Measurements from ENCODE around the gene IDH3B. TPM values are rescaled to one million over a fixed set of nuclear protein-coding genes. Genes with fewer than 3 reads are reported as not detected.

Gene IDH3B
- total and polyA plus RNA-seq, 2 donors (not counting 1 experiment from before 2014, with no cell fraction given) = 131 to 225 TPM

GRCh38 chr20:2694008-2694471, 30.0 kb upstream of the IDH3B start:
- ChIA-PET CTCF (interaction anchor here (0.5 kb wide), 1 partner anchor 9 kb away, joined by 3 read pairs; no protein-coding TSS in a partner anchor), POLR2A (no interaction called here)
- H4K20me1 ChIP-seq (ENCODE audit: control insufficient read depth, insufficient read depth, low read length, poor library complexity, severe bottlenecking) = no peaks in the 10 kb centered on the region
- peak overlapping the region; percentile 34 for H3K4me3 Mint-ChIP-seq
- H3K9ac ChIP-seq (ENCODE audit: low read length) = no peak overlapping the region
- no peaks in the 10 kb centered on the region for H3K9me3 Mint-ChIP-seq (ENCODE audit: insufficient read depth)
- H3K27ac ChIP-seq (ENCODE audit: low read length in 2 of 2) = no peak overlapping the region
- H3K4me1 Mint-ChIP-seq = peaks cover 17% of the 10 kb centered on the region
- peak overlapping the region; percentile 66 for H2AFZ ChIP-seq (ENCODE audit: insufficient read depth, low read depth, low read length, poor library complexity, severe bottlenecking)
- ATAC-seq (ENCODE audit: low read depth) (no peak), DNase-seq (no peak)
- H3K4me2 ChIP-seq (replicated peaks; ENCODE audit: low read depth, low read length, poor library complexity, severe bottlenecking) = peak overlapping the region; percentile 87
- H3K36me3 ChIP-seq (replicated peaks in 1 of 2; ENCODE audit: control extremely low read depth in 1 of 2, control insufficient read depth in 1 of 2, extremely low read depth in 1 of 2, insufficient read depth in 2 of 2, low read length in 1 of 2) = no peaks in the 10 kb centered on the region
- intact Hi-C loops (cut with micrococcal nuclease) = no loop called here
- H3K27me3 Mint-ChIP-seq = peaks cover 64% of the 10 kb centered on the region
- H3K27ac Mint-ChIP-seq = no peak overlapping the region
- no peak for TF ChIP-seq EZH2 (IDR thresholded peaks at IDR 0.05; ENCODE audit: borderline replicate concordance, insufficient read depth, low read depth, low read length, poor library complexity, severe bottlenecking)
- no peak for TF ChIP-seq CTCF (IDR thresholded peaks at IDR 0.05)
- H3K4me3 ChIP-seq (ENCODE audit: control extremely low read depth in 1 of 5, extremely low read depth in 1 of 5, insufficient read depth in 1 of 5, low read depth in 2 of 5, low read length in 4 of 5) = peak overlapping the region in 1 of 5 experiments; percentile 36
- 22% methylated on average over 22 of the region's 23 CpGs for WGBS (ENCODE audit: insufficient coverage)
- no peaks in the 10 kb centered on the region for H3K79me2 ChIP-seq (ENCODE audit: control insufficient read depth, insufficient read depth, low read length)
- H3K9me3 ChIP-seq (ENCODE audit: control extremely low read depth in 1 of 3, control insufficient read depth in 2 of 3, insufficient read depth in 1 of 3, low read length in 2 of 3) = peaks cover 0 to 15% (median 0%) of the 10 kb centered on the region in 3 donors
- peaks cover 0 to 66% (median 28%) of the 10 kb centered on the region in 4 experiments for H3K27me3 ChIP-seq (replicated peaks in 1 of 4; ENCODE audit: control extremely low read depth in 1 of 4, control insufficient read depth in 3 of 4, insufficient read depth in 4 of 4, low read length in 3 of 4)
- H3K4me1 ChIP-seq (ENCODE audit: control insufficient read depth in 2 of 2, insufficient read depth in 2 of 2, low read length in 2 of 2) = peaks cover 12 to 14% of the 10 kb centered on the region in 2 donors

GRCh38 chr20:2693286-2694007, 29.4 kb upstream of the IDH3B start:
- Histone ChIP-seq H3K4me1 (ENCODE audit: control insufficient read depth in 2 of 2, insufficient read depth in 2 of 2, low read length in 2 of 2) (peaks cover 12 to 14% of the 10 kb centered on the region in 2 donors), H3K27ac (ENCODE audit: low read length in 2 of 2) (no peak overlapping the region), H2AFZ (ENCODE audit: insufficient read depth, low read depth, low read length, poor library complexity, severe bottlenecking) (peak overlapping the region; percentile 66), H3K36me3 (replicated peaks in 1 of 2; ENCODE audit: control extremely low read depth in 1 of 2, control insufficient read depth in 1 of 2, extremely low read depth in 1 of 2, insufficient read depth in 2 of 2, low read length in 1 of 2) (no peaks in the 10 kb centered on the region), H3K9ac (ENCODE audit: low read length) (no peak overlapping the region), H3K4me3 (ENCODE audit: control extremely low read depth in 1 of 5, extremely low read depth in 1 of 5, insufficient read depth in 1 of 5, low read depth in 2 of 5, low read length in 4 of 5) (peak overlapping the region in 3 of 5 experiments; percentile 29 to 43 (median 36)), H3K79me2 (ENCODE audit: control insufficient read depth, insufficient read depth, low read length) (no peaks in the 10 kb centered on the region), H3K4me2 (replicated peaks; ENCODE audit: low read depth, low read length, poor library complexity, severe bottlenecking) (peak overlapping the region; percentile 87), H3K27me3 (replicated peaks in 1 of 4; ENCODE audit: control extremely low read depth in 1 of 4, control insufficient read depth in 3 of 4, insufficient read depth in 4 of 4, low read length in 3 of 4) (peaks cover 0 to 62% (median 28%) of the 10 kb centered on the region in 4 experiments), H3K9me3 (ENCODE audit: control extremely low read depth in 1 of 3, control insufficient read depth in 2 of 3, insufficient read depth in 1 of 3, low read length in 2 of 3) (peaks cover 0 to 15% (median 0%) of the 10 kb centered on the region in 3 donors), H4K20me1 (ENCODE audit: control insufficient read depth, insufficient read depth, low read length, poor library complexity, severe bottlenecking) (no peaks in the 10 kb centered on the region)
- ATAC-seq (ENCODE audit: low read depth) = peak; percentile 53
- no peaks in the 10 kb centered on the region for H3K9me3 Mint-ChIP-seq (ENCODE audit: insufficient read depth)
- TF ChIP-seq CTCF (IDR thresholded peaks at IDR 0.05) (no peak), EZH2 (IDR thresholded peaks at IDR 0.05; ENCODE audit: borderline replicate concordance, insufficient read depth, low read depth, low read length, poor library complexity, severe bottlenecking) (no peak)
- no peak overlapping the region for H3K27ac Mint-ChIP-seq
- H3K4me3 Mint-ChIP-seq = no peak overlapping the region
- 6% methylated on average over 89 of the region's 89 CpGs for WGBS (ENCODE audit: insufficient coverage)
- peaks cover 60% of the 10 kb centered on the region for H3K27me3 Mint-ChIP-seq
- CTCF ChIA-PET = no interaction called here
- POLR2A ChIA-PET = interaction anchor here (0.9 kb wide), 1 partner anchor 29 kb away, joined by 3 read pairs; the partner anchor contains the start of gene IDH3B
- peaks cover 17% of the 10 kb centered on the region for H3K4me1 Mint-ChIP-seq
- peak; percentile 65 for DNase-seq
- intact Hi-C loops (cut with micrococcal nuclease) = loop anchor here (1.0 to 2.0 kb wide), 2 partner anchors 29 to 43 kb away; partner anchors contain the start of gene IDH3B
